HCT116 (cell line): ENCODE data around the gene NOC2L. TPM values are rescaled to one million over a fixed set of nuclear protein-coding genes. Genes with fewer than 3 reads are reported as not detected.
A peak's percentile ranks its signal among the peaks of the same experiment; 100 is the strongest.

ENCODE experiments used
- ATAC-seq: fragments of 200-7000 bp; cut with Tn5 transposase; 2 replicates; pipeline ENCODE4 v1.9.1; 2020; ENCODE audit warnings: mild to moderate bottlenecking, moderate library complexity
- BruUV-seq: library from RNA; stranded (reverse); fragments of 400-500 nt; replicated peaks from 2 replicates; lab custom pipeline; 2021; lab: Mats Ljungman, UMichigan
- CTCF ChIA-PET: fragments of 300-600 bp; sonication (Branson Sonifier 250); formaldehyde crosslinking; loops from one replicate; lab custom pipeline; 2021; ENCODE audit warnings: antibody characterized with exemption; lab: Charles Lee
- POLR2A ChIA-PET: fragments of 300-600, 350-600 bp; sonication (Branson Sonifier 250); formaldehyde crosslinking; loops from one replicate; lab custom pipeline; 2021; ENCODE audit warnings: antibody characterized with exemption; lab: Charles Lee
- RAD21 ChIA-PET, 2 experiments: fragments of 300-600 bp; sonication (Branson Sonifier 250); formaldehyde crosslinking; loops; one replicate each; lab custom pipeline; 2023; ENCODE audit warnings: low total read pairs in 2 of 2; ENCODE audit not compliant: uncharacterized antibody in 2 of 2, unreplicated experiment in 2 of 2, low non-redundant PET in 1 of 2; lab: Charles Lee
- DNase-seq: peaks from one replicate; pipeline ENCODE4 v3.0.0-alpha.2; 2010; ENCODE audit warnings: low read depth, low spot score
- H2AFZ ChIP-seq: fragments of 200-600 bp; shearing (Covaris generic), sonication (generic); 2 replicates; pipeline ENCODE4 v1.6.1; 2017; ENCODE audit warnings: low read depth, mixed run types, mixed read lengths, antibody characterized with exemption, low read length; ENCODE audit not compliant: poor library complexity, severe bottlenecking
- H3K27ac ChIP-seq: 2 replicates; pipeline ENCODE4 v1.5.1; 2012; ENCODE audit warnings: low read depth, low read length
- H3K27me3 ChIP-seq: fragments of 200-600 bp; sonication (generic); 2 replicates; pipeline ENCODE4 v1.6.1; 2016; ENCODE audit warnings: mixed run types, low read length, mixed read lengths; ENCODE audit not compliant: insufficient read depth
- H3K36me3 ChIP-seq, 2 experiments: fragments of 200-500 bp in 1 of 2; fragments of 200-600 bp in 1 of 2; sonication (Bioruptor generic) in 1 of 2; sonication (generic) in 1 of 2; 2 replicates each; pipeline versions ENCODE4 v1.5.1 to v1.6.1; 2014 to 2016; ENCODE audit warnings: low read length in 2 of 2, inconsistent platforms in 1 of 2, mixed read lengths in 1 of 2, mixed run types in 1 of 2; ENCODE audit not compliant: insufficient read depth in 2 of 2, control insufficient read depth in 1 of 2
- H3K4me1 ChIP-seq, 2 experiments: fragments of 200-600 bp in 1 of 2; sonication (generic) in 1 of 2; 2 replicates each; pipeline versions ENCODE4 v1.5.1 to v1.6.1; 2012 to 2017; ENCODE audit warnings: low read length in 2 of 2, inconsistent platforms in 1 of 2, mild to moderate bottlenecking in 1 of 2, mixed read lengths in 1 of 2, mixed run types in 1 of 2, moderate library complexity in 1 of 2; ENCODE audit not compliant: insufficient read depth in 2 of 2, control insufficient read depth in 1 of 2
- H3K4me2 ChIP-seq: fragments of 200-600 bp; sonication (generic); 2 replicates; pipeline ENCODE4 v1.6.1; 2017; ENCODE audit warnings: mixed run types, low read length, mixed read lengths
- H3K4me3 ChIP-seq, 2 experiments: fragments of 200-600 bp in 1 of 2; sonication (generic) in 1 of 2; replicated peaks in 1 of 2; 2 replicates each; pipeline ENCODE4 v1.5.1; 2011 to 2016; ENCODE audit warnings: low read length in 2 of 2, control low read depth in 1 of 2, low read depth in 1 of 2, mild to moderate bottlenecking in 1 of 2, mixed read lengths in 1 of 2, mixed run types in 1 of 2
- H3K79me2 ChIP-seq: fragments of 200-600 bp; sonication (generic); 2 replicates; pipeline ENCODE4 v1.6.1; 2017; ENCODE audit warnings: mild to moderate bottlenecking, mixed run types, low read length, moderate library complexity, mixed read lengths; ENCODE audit not compliant: insufficient read depth
- H3K9ac ChIP-seq: fragments of 200-600 bp; sonication (generic); 2 replicates; pipeline ENCODE4 v1.6.1; 2016; ENCODE audit warnings: low read length, mixed read lengths
- H3K9me2 ChIP-seq: fragments of 200-600 bp; sonication (generic), shearing (Covaris generic); 2 replicates; pipeline ENCODE4 v1.6.1; 2017; ENCODE audit warnings: mixed run types, mild to moderate bottlenecking, moderate library complexity; ENCODE audit not compliant: insufficient read depth
- H3K9me3 ChIP-seq, 2 experiments: fragments of 200-500 bp in 1 of 2; fragments of 200-600 bp in 1 of 2; sonication (Bioruptor generic) in 1 of 2; sonication (generic) in 1 of 2; 2 replicates each; pipeline ENCODE4 v1.6.1; 2014 to 2017; ENCODE audit warnings: low read length in 2 of 2, mixed read lengths in 2 of 2, inconsistent platforms in 1 of 2, low read depth in 1 of 2, mild to moderate bottlenecking in 1 of 2, mixed run types in 1 of 2, moderate library complexity in 1 of 2; ENCODE audit not compliant: control insufficient read depth in 1 of 2, insufficient read depth in 1 of 2
- H4K20me1 ChIP-seq: fragments of 200-600 bp; sonication (generic), shearing (Covaris generic); 2 replicates; pipeline ENCODE4 v1.6.1; 2017; ENCODE audit warnings: mixed run types, mild to moderate bottlenecking, moderate library complexity; ENCODE audit not compliant: insufficient read depth
- CBX3 ChIP-seq: IDR thresholded peaks from 2 replicates; pipeline ENCODE4 v1.6.1; 2012; ENCODE audit warnings: low read depth
- CEBPB ChIP-seq: IDR thresholded peaks from 2 replicates; pipeline ENCODE4 v1.6.1; 2012; ENCODE audit warnings: low read depth
- CTCF ChIP-seq, 3 experiments: fragments of 200-600 bp in 1 of 3; sonication (generic) in 1 of 3; IDR thresholded peaks in 2 of 3; conservative IDR thresholded peaks in 1 of 3; 2 replicates each; pipeline ENCODE4 v1.5.1; 2012 to 2017; ENCODE audit warnings: low read depth in 2 of 3, low read length in 2 of 3, antibody characterized with exemption in 1 of 3, borderline replicate concordance in 1 of 3, control low read depth in 1 of 3, mild to moderate bottlenecking in 1 of 3, mixed read lengths in 1 of 3, mixed run types in 1 of 3, moderate library complexity in 1 of 3; ENCODE audit not compliant: insufficient read depth in 1 of 3
- EGR1 ChIP-seq: IDR thresholded peaks from 2 replicates; pipeline ENCODE4 v1.6.1; 2012; ENCODE audit warnings: low read depth
- ELF1 ChIP-seq: IDR thresholded peaks from 2 replicates; pipeline ENCODE4 v1.6.1; 2012; ENCODE audit warnings: low read depth, borderline replicate concordance
- EZH2 ChIP-seq: fragments of 200-600 bp; sonication (generic); IDR thresholded peaks from 2 replicates; pipeline ENCODE4 v1.6.1; 2017; ENCODE audit warnings: antibody characterized with exemption, mixed run types
- EZH2phosphoT487 ChIP-seq: fragments of 200-600 bp; IDR thresholded peaks from 2 replicates; pipeline ENCODE4 v1.6.1; 2018; ENCODE audit warnings: antibody characterized with exemption, borderline replicate concordance
- FOSL1 ChIP-seq: IDR thresholded peaks from 2 replicates; pipeline ENCODE4 v1.6.1; 2012; ENCODE audit warnings: low read depth
- JUND ChIP-seq: IDR thresholded peaks from 2 replicates; pipeline ENCODE4 v1.6.1; 2012
- POLR2AphosphoS5 ChIP-seq: IDR thresholded peaks from 2 replicates; pipeline ENCODE4 v1.6.1; 2011; ENCODE audit warnings: mild to moderate bottlenecking, low read depth, low read length, moderate library complexity
- REST ChIP-seq: IDR thresholded peaks from 2 replicates; pipeline ENCODE4 v1.6.1; 2012; ENCODE audit warnings: low read depth
- SIN3A ChIP-seq: IDR thresholded peaks from 2 replicates; pipeline ENCODE4 v1.6.1; 2012; ENCODE audit warnings: low read depth
- SP1 ChIP-seq: IDR thresholded peaks from 2 replicates; pipeline ENCODE4 v1.6.1; 2012; ENCODE audit warnings: low read depth
- ZBTB33 ChIP-seq: IDR thresholded peaks from 2 replicates; pipeline ENCODE4 v1.6.1; 2011; ENCODE audit warnings: mild to moderate bottlenecking, low read length, moderate library complexity; ENCODE audit not compliant: insufficient replicate concordance; ENCODE audit errors: extremely low read depth
- ZFX ChIP-seq: fragments of 450-650 bp; IDR thresholded peaks from 2 replicates; pipeline ENCODE4 v1.6.1; 2017
- ZNF274 ChIP-seq: fragments of 200-500 bp; sonication (Bioruptor generic); IDR thresholded peaks from 2 replicates; pipeline ENCODE4 v1.6.1; 2014; ENCODE audit warnings: mild to moderate bottlenecking, low read depth, low read length, inconsistent platforms
- intact Hi-C: fragments of 100-400 bp; cut with micrococcal nuclease; formaldehyde crosslinking; loops from 2 replicates; pipeline ENCODE4 v1.10.0; 2022
- total RNA-seq: library from RNA; stranded (reverse); gene quantifications from one replicate; pipeline ENCODE4 v1.2.1, GENCODE V29; 2021; ENCODE audit not compliant: unreplicated experiment
- TF ChIP-seq, protein P1 (sequence below): IDR thresholded peaks from 2 replicates; pipeline ENCODE4 v1.6.1; 2012
- TF ChIP-seq, protein P2 (sequence below): IDR thresholded peaks from 2 replicates; pipeline ENCODE4 v1.6.1; 2012

NOC2L gene
- total RNA-seq, 1 experiment from 2014 or later: 260 TPM

- BruUV-seq: no TSS peak
- H4K20me1 ChIP-seq: no peaks in the 10 kb centered on the region
- H3K4me1 ChIP-seq: peaks cover 24 to 40% of the 10 kb centered on the region in 2 experiments
- ATAC-seq: no peak
- H3K4me3 ChIP-seq: peak overlapping the region; percentile 19 to 42
- H2AFZ ChIP-seq: no peak overlapping the region
- ChIA-PET RAD21 (interaction anchor here in 1 of 2 experiments (0.6 to 1.1 kb wide), 2 partner anchors 34 to 36 kb away, joined by 3 read pairs; no protein-coding TSS in a partner anchor), POLR2A (no interaction called here), CTCF (no interaction called here)
- peak overlapping the region; percentile 43; the same call in 1 of the 2 replicates for H3K27ac ChIP-seq
- no peaks in the 10 kb centered on the region for H3K79me2 ChIP-seq
- DNase-seq: no peak
- no peaks in the 10 kb centered on the region for H3K9me2 ChIP-seq
- TF ChIP-seq SIN3A (no peak), ELF1 (no peak), CBX3 (no peak), EZH2 (no peak), FOSL1 (no peak), SP1 (no peak), ZFX (no peak), EGR1 (no peak), CEBPB (no peak), ZNF274 (no peak), REST (no peak), POLR2AphosphoS5 (no peak), CTCF (IDR thresholded peaks at IDR 0.05 in 2 of 3, conservative IDR thresholded peaks at IDR 0.05 in 1 of 3; ENCODE audit: borderline replicate concordance in 1 of 3, insufficient read depth in 1 of 3, low read depth in 2 of 3, low read length in 2 of 3) (no peak), ZBTB33 (no peak), EZH2phosphoT487 (no peak), JUND (no peak)
- TF ChIP-seq, protein P1, sequence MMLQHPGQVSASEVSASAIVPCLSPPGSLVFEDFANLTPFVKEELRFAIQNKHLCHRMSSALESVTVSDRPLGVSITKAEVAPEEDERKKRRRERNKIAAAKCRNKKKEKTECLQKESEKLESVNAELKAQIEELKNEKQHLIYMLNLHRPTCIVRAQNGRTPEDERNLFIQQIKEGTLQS: no peak
- TF ChIP-seq, protein P2, sequence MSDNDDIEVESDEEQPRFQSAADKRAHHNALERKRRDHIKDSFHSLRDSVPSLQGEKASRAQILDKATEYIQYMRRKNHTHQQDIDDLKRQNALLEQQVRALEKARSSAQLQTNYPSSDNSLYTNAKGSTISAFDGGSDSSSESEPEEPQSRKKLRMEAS: no peak
- no peaks in the 10 kb centered on the region for H3K27me3 ChIP-seq
- H3K4me2 ChIP-seq: peak overlapping the region; percentile 72
- H3K36me3 ChIP-seq: no peaks in the 10 kb centered on the region
- intact Hi-C loops: loop anchor here (5.0 kb wide), 1 partner anchor 59 kb away; the partner anchor contains the start of gene KLHL17
- H3K9ac ChIP-seq: peak overlapping the region; percentile 39; the same call in 1 of the 2 replicates
- H3K9me3 ChIP-seq: no peaks in the 10 kb centered on the region
Observed at GRCh38 chr1:903721-904271, 55.3 kb downstream of the NOC2L start.
